ENCODE measurements around the gene SLC5A10.

GRCh38 chr17:19015428-19015827, 63.5 kb downstream of the SLC5A10 start:
- TF ChIP-seq CTCF (IDR thresholded peaks at IDR 0.05; ENCODE audit: insufficient read depth, low read depth, low read length): no peak
- no peak for TF ChIP-seq EZH2 (IDR thresholded peaks at IDR 0.05; ENCODE audit: insufficient read depth, low read length)
